GM12873 (cell line): ENCODE results near the gene CDC42EP4.

Experiments
- CTCF ChIP-seq: IDR thresholded peaks from 2 replicates; pipeline ENCODE4 v1.5.1; 2012; ENCODE audit warnings: low read depth, mild to moderate bottlenecking, moderate library complexity, low read length, control low read depth; ENCODE audit not compliant: insufficient read depth; ENCODE audit errors: missing control alignments

Gene CDC42EP4

GRCh38 chr17:73317513-73318426, 6.0 kb upstream of the CDC42EP4 start:
- TF ChIP-seq CTCF = no peak

DNA sequence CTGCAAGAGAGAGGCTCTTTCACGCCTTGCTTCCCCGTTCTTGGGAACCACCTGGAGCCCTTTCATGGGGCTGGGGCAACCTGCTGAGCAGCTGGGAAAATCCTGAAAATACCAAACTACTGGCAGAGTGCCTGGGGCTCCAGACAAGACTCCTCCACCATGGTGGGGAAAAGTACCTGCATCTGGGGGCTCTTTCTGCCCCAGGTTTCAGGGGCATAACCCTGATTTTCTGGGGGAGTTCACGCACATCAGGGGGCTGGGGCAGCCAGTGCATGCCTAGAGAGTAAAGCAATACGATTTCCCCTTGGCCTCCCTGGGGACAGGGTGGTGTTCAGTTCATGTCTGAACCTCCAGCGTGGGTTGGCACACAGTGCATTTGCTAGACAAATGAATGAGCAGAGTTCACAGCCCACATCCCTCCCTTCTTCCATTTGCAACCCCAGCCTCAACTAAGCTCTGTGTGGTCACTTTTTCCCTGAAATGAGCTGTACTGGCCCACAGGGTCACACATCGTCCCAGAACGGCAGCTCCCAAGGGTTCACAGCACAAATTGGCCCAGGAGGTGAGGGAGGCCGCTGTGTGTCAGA, 5.2 kb upstream of the CDC42EP4 start:
- TF ChIP-seq CTCF = no peak

DNA sequence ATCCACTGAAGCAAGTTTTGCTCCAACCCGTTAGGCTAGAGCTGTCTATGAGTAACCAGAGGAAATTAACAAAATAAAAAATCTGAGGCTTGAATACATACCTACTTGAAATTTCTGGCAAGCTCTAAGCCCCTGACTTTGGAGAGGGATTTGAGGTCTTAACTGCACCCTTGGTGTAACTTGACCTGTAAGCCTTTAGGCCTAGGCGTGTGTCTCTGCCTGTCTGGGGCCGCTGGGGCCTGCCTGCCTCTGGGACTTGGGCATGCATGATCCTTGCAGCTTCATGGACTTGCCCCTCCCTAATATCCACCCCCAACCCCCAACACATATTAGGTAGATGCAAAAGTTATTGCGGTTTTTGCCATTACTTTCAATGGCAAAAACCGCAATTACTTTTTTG, 3.7 kb upstream of the CDC42EP4 start:
- TF ChIP-seq CTCF = no peak

DNA sequence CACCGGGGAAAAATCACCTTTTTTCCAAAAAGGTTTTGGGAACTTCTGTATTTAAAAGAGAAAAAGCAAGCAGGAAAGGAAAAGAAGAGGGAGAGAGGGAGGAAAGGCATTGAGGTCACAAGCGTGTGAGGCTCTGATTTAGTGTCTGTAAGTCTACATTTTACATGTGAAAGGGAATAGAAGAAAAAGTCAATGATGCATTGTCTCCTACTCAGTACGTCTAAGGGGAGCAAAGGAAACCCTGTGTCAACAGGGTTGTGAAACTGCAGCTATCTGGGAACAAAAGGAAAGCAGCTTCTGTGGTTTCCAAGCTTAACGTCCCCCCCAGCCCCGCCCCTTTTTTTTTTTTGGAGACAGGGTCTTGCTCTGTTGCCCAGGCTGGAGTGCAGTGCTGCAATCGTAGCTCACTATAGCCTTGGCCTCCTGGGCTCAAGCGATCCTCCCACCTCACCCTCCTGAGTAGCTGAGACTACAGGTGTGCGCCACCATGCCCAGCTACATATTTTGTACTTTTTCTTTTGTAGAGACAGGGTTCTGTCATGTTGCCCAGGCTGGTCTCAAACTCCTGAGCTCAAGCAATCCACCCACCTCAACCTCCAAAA, 1.8 kb upstream of the CDC42EP4 start:
- TF ChIP-seq CTCF = no peak

GRCh38 chr17:73311428-73311780, 397 bp downstream of the CDC42EP4 start:
- TF ChIP-seq CTCF = no peak

DNA sequence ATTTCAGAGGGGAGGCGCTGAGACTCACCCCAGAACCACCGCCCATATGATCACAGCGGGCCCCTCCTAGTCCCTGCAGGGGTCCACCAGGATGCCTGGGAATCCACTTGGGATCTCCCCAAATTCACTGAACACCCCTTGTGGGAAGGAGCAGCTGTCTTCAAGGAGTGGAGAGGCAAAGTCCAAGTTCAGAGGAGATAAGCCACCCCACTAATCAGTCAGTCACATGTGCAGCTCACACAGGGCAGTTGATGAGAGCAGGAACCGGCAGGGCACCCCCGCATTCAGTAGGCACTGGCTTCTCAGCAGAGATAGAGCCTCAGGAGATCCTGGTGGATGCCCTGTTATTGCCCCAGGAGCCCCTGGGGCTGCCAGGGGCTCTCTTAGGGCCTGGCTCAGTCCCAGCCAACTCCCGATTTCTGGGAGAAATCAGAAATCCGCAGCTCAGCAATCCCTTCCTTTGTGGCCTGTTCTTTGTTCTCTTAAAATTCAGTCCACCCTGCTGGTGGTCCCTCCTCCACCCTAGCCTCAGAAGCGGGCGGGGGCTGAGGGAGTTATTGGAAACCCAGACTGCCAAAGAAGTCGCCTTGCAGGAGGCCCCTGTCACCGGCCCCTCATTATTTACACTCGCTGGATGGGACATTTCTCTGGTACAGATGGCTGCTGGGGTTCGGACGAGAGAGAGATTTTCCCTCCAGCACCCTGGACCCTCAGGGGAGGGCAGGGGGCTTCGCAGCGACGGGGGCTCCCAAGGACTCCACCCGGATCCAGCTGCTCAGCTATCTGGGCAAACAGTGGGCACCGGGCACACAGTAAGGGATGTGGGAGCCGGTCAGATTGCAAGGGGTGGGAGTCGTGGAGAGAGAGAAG, 1.8 kb downstream of the CDC42EP4 start:
- TF ChIP-seq CTCF = no peak
